OCI-LY7 (cell line): ENCODE measurements around the gene C4BPA.

Experiments used
- CTCF ChIP-seq: fragments of 200-600 bp; sonication (generic); conservative IDR thresholded peaks from 2 replicates; pipeline ENCODE4 v1.5.1; 2014; ENCODE audit warnings: mild to moderate bottlenecking, antibody characterized with exemption, low read length, moderate library complexity, mixed read lengths
- EZH2phosphoT487 ChIP-seq: fragments of 200-600 bp; sonication (generic); IDR thresholded peaks from 2 replicates; pipeline ENCODE4 v1.6.1; 2018; ENCODE audit warnings: low read depth, borderline replicate concordance, mild to moderate bottlenecking, mixed run types, antibody characterized with exemption, low read length, moderate library complexity, mixed read lengths

GRCh38 chr1:207102146-207102545 is 1.9 kb upstream of the C4BPA start:
- TF ChIP-seq CTCF (no peak), EZH2phosphoT487 (no peak)
